HepG2 (cell line): ENCODE data around the gene NUCB1. TPM values are rescaled to one million over a fixed set of nuclear protein-coding genes. Genes with fewer than 3 reads are reported as not detected.

Experiments
- ARNT2 ChIP-seq: sonication (generic); formaldehyde crosslinking; IDR thresholded peaks from 2 replicates; pipeline ENCODE4 v1.8.0; 2022; ENCODE audit warnings: mild to moderate bottlenecking, low read depth, missing genetic modification reagents, moderate library complexity
- CEBPG ChIP-seq: IDR thresholded peaks from 2 replicates; pipeline ENCODE4 v1.6.1; 2016
- CREM ChIP-seq, 2 experiments: sonication (generic) in 1 of 2; formaldehyde crosslinking in 1 of 2; IDR thresholded peaks; 2 replicates each; pipeline versions ENCODE4 v1.4.0 to v1.6.1; 2016 to 2020; ENCODE audit warnings: antibody characterized with exemption in 1 of 2, mild to moderate bottlenecking in 1 of 2, missing genetic modification reagents in 1 of 2
- GABPA ChIP-seq, 2 experiments: IDR thresholded peaks; 2 replicates each; pipeline ENCODE4 v1.6.1; 2011 to 2016; ENCODE audit warnings: low read depth in 2 of 2, low read length in 1 of 2, missing biosample characterization in 1 of 2, missing genetic modification characterization in 1 of 2
- HNF1A ChIP-seq, 2 experiments: sonication (generic) in 1 of 2; formaldehyde crosslinking in 1 of 2; IDR thresholded peaks; 2 replicates each; pipeline versions ENCODE4 v1.4.0 to v1.6.1; 2016 to 2020; ENCODE audit warnings: borderline replicate concordance in 1 of 2, low read depth in 1 of 2, mild to moderate bottlenecking in 1 of 2, missing genetic modification reagents in 1 of 2
- HNRNPUL1 ChIP-seq: fragments of 200-400 bp; formaldehyde crosslinking; IDR thresholded peaks from 2 replicates; pipeline ENCODE4 v1.6.1; 2017; ENCODE audit warnings: low read depth, mild to moderate bottlenecking, low read length, moderate library complexity
- KDM2A ChIP-seq: sonication (generic); formaldehyde crosslinking; IDR thresholded peaks from 2 replicates; pipeline ENCODE4 v1.4.0; 2020; ENCODE audit warnings: low read depth, missing genetic modification reagents, borderline replicate concordance
- PCBP1 ChIP-seq: fragments of 200-400 bp; formaldehyde crosslinking; IDR thresholded peaks from 2 replicates; pipeline ENCODE4 v1.6.1; 2017; ENCODE audit warnings: mild to moderate bottlenecking, low read depth, low read length, borderline replicate concordance
- RAD21 ChIP-seq: fragments of 450-650 bp; formaldehyde crosslinking; IDR thresholded peaks from 2 replicates; pipeline ENCODE4 v1.5.0; 2020; ENCODE audit warnings: mild to moderate bottlenecking
- SOX6 ChIP-seq, 2 experiments: fragments of 450-650 bp in 1 of 2; sonication (generic) in 1 of 2; formaldehyde crosslinking in 1 of 2; IDR thresholded peaks; 2 replicates each; pipeline versions ENCODE4 v1.4.0 to v1.6.1; 2017 to 2020; ENCODE audit warnings: antibody characterized with exemption in 1 of 2, mild to moderate bottlenecking in 1 of 2, missing genetic modification reagents in 1 of 2
- ZNF18 ChIP-seq: sonication (generic); formaldehyde crosslinking; IDR thresholded peaks from 2 replicates; pipeline ENCODE4 v1.8.0; 2022; ENCODE audit warnings: mild to moderate bottlenecking, missing genetic modification reagents; ENCODE audit not compliant: insufficient replicate concordance
- ZNF282 ChIP-seq: fragments of 450-650 bp; IDR thresholded peaks from 2 replicates; pipeline ENCODE4 v1.6.1; 2018; ENCODE audit not compliant: partially characterized antibody
- ZNF510 ChIP-seq: sonication (generic); formaldehyde crosslinking; IDR thresholded peaks from 2 replicates; pipeline ENCODE4 v1.4.0; 2020; ENCODE audit warnings: low read depth, mild to moderate bottlenecking, missing genetic modification reagents
- ZNF639 ChIP-seq: conservative IDR thresholded peaks from 2 replicates; pipeline ENCODE4 v1.6.1; 2018; ENCODE audit warnings: missing genetic modification reagents
- ZNF891 ChIP-seq: sonication (generic); formaldehyde crosslinking; IDR thresholded peaks from 2 replicates; pipeline ENCODE4 v1.5.0; 2020; ENCODE audit warnings: mild to moderate bottlenecking, missing genetic modification reagents
- ZSCAN25 ChIP-seq: sonication (generic); formaldehyde crosslinking; IDR thresholded peaks from 2 replicates; pipeline ENCODE4 v1.8.0; 2022; ENCODE audit warnings: mild to moderate bottlenecking, missing genetic modification reagents
- ZUFSP ChIP-seq: sonication (generic); formaldehyde crosslinking; IDR thresholded peaks from 2 replicates; pipeline ENCODE4 v1.9.0; 2021; ENCODE audit warnings: missing genetic modification reagents, mild to moderate bottlenecking, borderline replicate concordance
- polyA plus RNA-seq, 8 experiments: library from polyadenylated mRNA; depleted of rRNA in 3 of 8; stranded (reverse) in 7 of 8; unstranded in 1 of 8; fragments of >200 nt; fragmentation: Illumina TruSeq in 4 of 8; extraction: Trizol in 4 of 8; gene quantifications; 2 replicates each; pipeline versions ENCODE4 v1.2.1 to v1.2.3, GENCODE V29; 2011 to 2016; ENCODE audit warnings: low read depth in 4 of 8, missing spikeins in 1 of 8, mixed read lengths in 1 of 8; ENCODE audit not compliant: insufficient read depth in 1 of 8
- total RNA-seq, 5 experiments: library from RNA; depleted of rRNA; stranded (reverse); fragments of >200 nt; fragmentation: Illumina TruSeq; extraction: Trizol; gene quantifications; 2 replicates each; pipeline ENCODE4 v1.2.3, GENCODE V29; 2016; ENCODE audit warnings: low read depth in 1 of 5

NUCB1 gene
- total and polyA plus RNA-seq, 2 of the 13 experiments (the other 11 are each of a cell fraction or from before 2014, with no cell fraction given) = 82.3 to 106 TPM

GRCh38 chr19:48881741-48882657 lies 18.1 kb upstream of the NUCB1 start (continued):
- TF ChIP-seq ZNF18 (CRISPR knock-in tag) (no peak), RAD21 (CRISPR knock-in tag) (no peak), KDM2A (CRISPR knock-in tag) (no peak), CREM (IDR thresholded peaks at IDR 0.05) (peak; percentile 63; the same call in 1 of the 2 replicates), CREM (CRISPR knock-in tag; IDR thresholded peaks at IDR 0.05) (no peak), GABPA (IDR thresholded peaks at IDR 0.05; ENCODE audit: low read depth, low read length) (no peak), GABPA (CRISPR knock-in tag; IDR thresholded peaks at IDR 0.05; ENCODE audit: low read depth) (peak; percentile 50; the same call in 1 of the 2 replicates), ZNF639 (CRISPR knock-in tag) (no peak), HNF1A (IDR thresholded peaks at IDR 0.05; ENCODE audit: low read depth) (no peak), HNF1A (CRISPR knock-in tag; IDR thresholded peaks at IDR 0.05; ENCODE audit: borderline replicate concordance) (no peak), PCBP1 (no peak), ARNT2 (no peak), ZUFSP (CRISPR knock-in tag) (no peak), ZNF510 (CRISPR knock-in tag) (no peak), ZNF891 (CRISPR knock-in tag) (no peak), CEBPG (CRISPR knock-in tag) (no peak), HNRNPUL1 (no peak), SOX6 (IDR thresholded peaks at IDR 0.05) (no peak), SOX6 (CRISPR knock-in tag; IDR thresholded peaks at IDR 0.05) (no peak), ZSCAN25 (CRISPR knock-in tag) (no peak), ZNF282 (no peak)
